Vagina (tissue), 2 donors: Measurements from ENCODE around the gene LIF.

Experiments used
- CTCF ChIP-seq, 3 experiments: fragments of 450-650 bp in 2 of 3; fragments of 200-600 bp in 1 of 3; sonication (generic) in 1 of 3; IDR thresholded peaks; one replicate each; pipeline ENCODE4 v1.5.1; 2017 to 2019; ENCODE audit warnings: antibody characterized with exemption in 3 of 3, mild to moderate bottlenecking in 2 of 3, moderate library complexity in 2 of 3
- POLR2A ChIP-seq, 2 donors: fragments of 450-650 bp; IDR thresholded peaks; one replicate each; pipeline ENCODE4 v1.6.1; 2017; ENCODE audit warnings: antibody characterized with exemption in 2 of 2, mild to moderate bottlenecking in 2 of 2, moderate library complexity in 2 of 2
- POLR2AphosphoS5 ChIP-seq, 2 donors: sonication (generic); formaldehyde crosslinking; IDR thresholded peaks; one replicate each; pipeline ENCODE4 v1.9.0; 2017; ENCODE audit warnings: antibody characterized with exemption in 2 of 2, mild to moderate bottlenecking in 2 of 2, low read depth in 1 of 2; ENCODE audit not compliant: insufficient read depth in 1 of 2

- no peak for TF ChIP-seq CTCF (IDR thresholded peaks at IDR 0.05)
- TF ChIP-seq POLR2A (IDR thresholded peaks at IDR 0.05), result no peak
- TF ChIP-seq POLR2AphosphoS5 (IDR thresholded peaks at IDR 0.05; ENCODE audit: insufficient read depth in 1 of 2, low read depth in 1 of 2), result peak in 1 of 2 donors; percentile 74
Measured at GRCh38 chr22:30208631-30209603, 37.6 kb downstream of the LIF start.
